GM23338 (cell line): Measurements from ENCODE around the gene SUN5. TPM values are rescaled to one million over a fixed set of nuclear protein-coding genes. Genes with fewer than 3 reads are reported as not detected.

ENCODE experiments used
- ATAC-seq: fragments of 200-7000 bp; cut with Tn5 transposase; 3 replicates; pipeline ENCODE4 v1.9.1; 2020
- DNase-seq: peaks from one replicate; pipeline ENCODE4 v3.0.0-alpha.2; 2015; ENCODE audit warnings: low spot score
- H2AFZ ChIP-seq: fragments of 200-600 bp; sonication (generic); 2 replicates; pipeline ENCODE4 v1.8.0; 2016; ENCODE audit warnings: antibody characterized with exemption, mild to moderate bottlenecking, moderate library complexity
- H3F3A ChIP-seq: fragments of 200-600 bp; sonication (generic); replicated peaks from 2 replicates; pipeline ENCODE4 v1.8.0; 2017; ENCODE audit warnings: antibody characterized with exemption, mixed run types, low read depth
- H3K27ac ChIP-seq: fragments of 200-600 bp; sonication (generic); 2 replicates; pipeline ENCODE4 v1.6.1; 2016; ENCODE audit warnings: low read depth
- H3K27me3 ChIP-seq: fragments of 200-600 bp; sonication (generic); 2 replicates; pipeline ENCODE4 v1.8.0; 2016; ENCODE audit warnings: mild to moderate bottlenecking, mixed run types, moderate library complexity; ENCODE audit not compliant: insufficient read depth
- H3K36me3 ChIP-seq: fragments of 200-600 bp; sonication (generic); 2 replicates; pipeline ENCODE4 v1.8.0; 2016; ENCODE audit warnings: mild to moderate bottlenecking; ENCODE audit not compliant: insufficient read depth
- H3K4me1 ChIP-seq: fragments of 200-600 bp; sonication (generic); 2 replicates; pipeline ENCODE4 v1.8.0; 2016; ENCODE audit warnings: mild to moderate bottlenecking, moderate library complexity; ENCODE audit not compliant: insufficient read depth
- H3K4me2 ChIP-seq: fragments of 200-600 bp; sonication (generic); 2 replicates; pipeline ENCODE4 v1.7.1; 2017; ENCODE audit warnings: mixed run types
- H3K4me3 ChIP-seq: fragments of 200-600 bp; sonication (generic); 2 replicates; pipeline ENCODE4 v1.6.1; 2016; ENCODE audit warnings: mixed run types
- H3K79me2 ChIP-seq: fragments of 200-600 bp; sonication (generic); replicated peaks from 2 replicates; pipeline ENCODE4 v1.8.0; 2017; ENCODE audit warnings: mild to moderate bottlenecking; ENCODE audit not compliant: insufficient read depth
- H3K9me2 ChIP-seq: fragments of 200-600 bp; sonication (generic); 2 replicates; pipeline ENCODE4 v1.8.0; 2017; ENCODE audit not compliant: insufficient read depth
- H4K20me1 ChIP-seq: fragments of 200-600 bp; sonication (generic); replicated peaks from 2 replicates; pipeline ENCODE4 v1.8.0; 2017; ENCODE audit warnings: mild to moderate bottlenecking; ENCODE audit not compliant: insufficient read depth
- H3K27ac Mint-ChIP-seq: 2 replicates; pipeline ENCODE4 v1.8.0; 2020; ENCODE audit warnings: inconsistent platforms, mild to moderate bottlenecking, moderate library complexity, mixed read lengths
- H3K27me3 Mint-ChIP-seq: 3 replicates; pipeline ENCODE4 v1.8.0; 2022; ENCODE audit warnings: low read depth, mild to moderate bottlenecking, moderate library complexity, mixed read lengths, inconsistent platforms; ENCODE audit not compliant: insufficient read depth, poor library complexity
- H3K36me3 Mint-ChIP-seq: 3 replicates; pipeline ENCODE4 v1.8.0; 2021; ENCODE audit warnings: low read depth, mild to moderate bottlenecking, inconsistent platforms, moderate library complexity, mixed read lengths
- H3K4me1 Mint-ChIP-seq: 3 replicates; pipeline ENCODE4 v1.8.0; 2020; ENCODE audit warnings: mild to moderate bottlenecking, inconsistent platforms, mixed read lengths
- H3K4me3 Mint-ChIP-seq: 3 replicates; pipeline ENCODE4 v1.8.0; 2021; ENCODE audit warnings: moderate library complexity, mild to moderate bottlenecking, inconsistent platforms, mixed read lengths
- H3K9me3 Mint-ChIP-seq: 3 replicates; pipeline ENCODE4 v1.8.0; 2020; ENCODE audit warnings: moderate library complexity, mild to moderate bottlenecking, inconsistent platforms, mixed read lengths
- CREB1 ChIP-seq: fragments of 250-450 bp; sonication (Bioruptor Pico); IDR thresholded peaks from 2 replicates; pipeline ENCODE4 v1.5.0; 2020; ENCODE audit warnings: low read depth, mild to moderate bottlenecking, moderate library complexity
- EZH2phosphoT487 ChIP-seq: fragments of 200-600 bp; sonication (generic); IDR thresholded peaks from one replicate; pipeline ENCODE4 v1.8.1; 2018; ENCODE audit warnings: antibody characterized with exemption; ENCODE audit not compliant: unreplicated experiment
- JUNB ChIP-seq: IDR thresholded peaks from one replicate; pipeline ENCODE4 v1.6.1; 2016; ENCODE audit warnings: antibody characterized with exemption; ENCODE audit not compliant: unreplicated experiment
- NANOG ChIP-seq: IDR thresholded peaks from 2 replicates; pipeline ENCODE4 v1.6.1; 2016; ENCODE audit warnings: antibody characterized with exemption, borderline replicate concordance
- POLR2AphosphoS5 ChIP-seq: IDR thresholded peaks from 2 replicates; pipeline ENCODE4 v1.6.1; 2016; ENCODE audit warnings: antibody characterized with exemption, low read depth
- STAT1 ChIP-seq: IDR thresholded peaks from one replicate; pipeline ENCODE4 v1.6.1; 2016; ENCODE audit warnings: antibody characterized with exemption; ENCODE audit not compliant: unreplicated experiment
- ZNF114 ChIP-seq: fragments of 250-450 bp; sonication (Bioruptor Pico); IDR thresholded peaks from 2 replicates; pipeline ENCODE4 v1.5.0; 2020; ENCODE audit warnings: mild to moderate bottlenecking, moderate library complexity
- ZNF331 ChIP-seq: fragments of 250-450 bp; sonication (Bioruptor Pico); IDR thresholded peaks from 2 replicates; pipeline ENCODE4 v1.5.0; 2020; ENCODE audit warnings: low read depth, mild to moderate bottlenecking, moderate library complexity
- polyA plus RNA-seq: library from polyadenylated mRNA; unstranded; fragments of >200 nt; fragmentation: Nextera tagmentation; extraction: Ambion mirVana; gene quantifications from 2 replicates; pipeline ENCODE4 v1.2.1, GENCODE V29; 2016
- total RNA-seq: library from RNA; depleted of rRNA; stranded (reverse); fragments of >200 nt; shearing (Covaris generic); gene quantifications from 2 replicates; pipeline ENCODE4 v1.2.3, GENCODE V29; 2014
- TF ChIP-seq, protein P1 (sequence below), 2 experiments: fragments of 200-600 bp in 1 of 2; sonication (generic) in 1 of 2; conservative IDR thresholded peaks; 2 replicates each; pipeline versions ENCODE4 v1.5.1 to v1.6.1; 2016 to 2017; ENCODE audit warnings: antibody characterized with exemption in 2 of 2, low read depth in 2 of 2, mild to moderate bottlenecking in 2 of 2, moderate library complexity in 1 of 2
- TF ChIP-seq, protein P2 (sequence below): IDR thresholded peaks from one replicate; pipeline ENCODE4 v1.6.1; 2018; ENCODE audit warnings: antibody characterized with exemption; ENCODE audit not compliant: unreplicated experiment
- TF ChIP-seq, protein P3 (sequence below): IDR thresholded peaks from 2 replicates; pipeline ENCODE4 v1.6.1; 2016; ENCODE audit warnings: antibody characterized with exemption

Gene SUN5
- total and polyA plus RNA-seq, 2 experiments from 2014 or later: not detected

DNA sequence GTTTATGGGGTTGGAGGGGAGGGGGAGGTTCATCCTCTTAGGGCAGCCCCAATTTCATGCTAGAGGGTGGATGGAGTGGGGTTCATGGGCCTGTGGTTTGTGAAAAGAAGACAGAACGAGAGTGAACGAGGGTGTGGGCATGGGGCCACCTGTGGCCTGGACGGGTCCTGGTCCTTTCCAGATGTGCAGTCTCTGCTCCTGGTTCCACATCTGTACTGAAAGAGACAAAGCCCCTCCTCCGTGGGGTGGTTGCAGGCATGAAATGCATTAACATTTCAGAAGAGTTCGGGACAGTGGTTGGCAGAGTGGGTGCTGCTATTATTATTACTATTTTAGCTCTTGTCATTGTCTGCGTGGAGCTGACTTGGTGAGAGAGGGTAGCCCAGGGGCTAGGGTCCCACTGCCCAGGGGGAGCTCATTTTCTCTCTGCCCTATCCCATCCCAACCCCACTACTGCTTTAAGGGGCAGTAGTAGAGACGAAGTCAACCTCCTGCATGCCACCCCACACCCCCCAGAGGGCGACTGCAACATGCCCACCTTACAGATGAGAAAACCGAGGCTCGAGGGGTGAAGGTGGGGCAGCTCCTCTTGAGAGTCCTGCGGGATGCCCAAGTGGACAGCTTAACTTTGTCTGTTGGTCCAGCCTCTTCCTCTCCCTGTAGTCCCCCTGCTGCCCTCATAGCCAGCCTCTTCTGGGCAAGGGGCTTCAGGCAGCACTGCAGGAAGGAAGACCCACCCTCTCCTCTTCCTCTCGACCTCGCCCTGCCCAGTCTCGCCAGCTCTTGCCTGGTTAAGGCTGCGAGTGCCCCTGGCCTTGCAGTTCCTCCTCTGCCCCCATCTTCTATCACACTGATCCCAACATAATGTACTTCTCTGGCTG lies 11.7 kb upstream of the SUN5 start:
- H4K20me1 ChIP-seq: no peaks in the 10 kb centered on the region
- H3K79me2 ChIP-seq: no peaks in the 10 kb centered on the region
- ATAC-seq (no peak), DNase-seq (no peak)
- H3K27me3 ChIP-seq: no peaks in the 10 kb centered on the region
- H3K4me3 ChIP-seq: no peak overlapping the region
- H3K4me2 ChIP-seq: no peak overlapping the region
- no peaks in the 10 kb centered on the region for H3F3A ChIP-seq
- no peaks in the 10 kb centered on the region for H3K9me2 ChIP-seq
- Mint-ChIP-seq H3K27ac (no peak overlapping the region), H3K9me3 (no peaks in the 10 kb centered on the region), H3K36me3 (no peaks in the 10 kb centered on the region), H3K4me1 (peaks cover 12% of the 10 kb centered on the region), H3K27me3 (peaks cover 19% of the 10 kb centered on the region), H3K4me3 (no peak overlapping the region)
- no peaks in the 10 kb centered on the region for H3K36me3 ChIP-seq
- H3K4me1 ChIP-seq: no peaks in the 10 kb centered on the region
- no peak overlapping the region for H2AFZ ChIP-seq
- no peak for TF ChIP-seq ZNF114
- TF ChIP-seq, protein P1, sequence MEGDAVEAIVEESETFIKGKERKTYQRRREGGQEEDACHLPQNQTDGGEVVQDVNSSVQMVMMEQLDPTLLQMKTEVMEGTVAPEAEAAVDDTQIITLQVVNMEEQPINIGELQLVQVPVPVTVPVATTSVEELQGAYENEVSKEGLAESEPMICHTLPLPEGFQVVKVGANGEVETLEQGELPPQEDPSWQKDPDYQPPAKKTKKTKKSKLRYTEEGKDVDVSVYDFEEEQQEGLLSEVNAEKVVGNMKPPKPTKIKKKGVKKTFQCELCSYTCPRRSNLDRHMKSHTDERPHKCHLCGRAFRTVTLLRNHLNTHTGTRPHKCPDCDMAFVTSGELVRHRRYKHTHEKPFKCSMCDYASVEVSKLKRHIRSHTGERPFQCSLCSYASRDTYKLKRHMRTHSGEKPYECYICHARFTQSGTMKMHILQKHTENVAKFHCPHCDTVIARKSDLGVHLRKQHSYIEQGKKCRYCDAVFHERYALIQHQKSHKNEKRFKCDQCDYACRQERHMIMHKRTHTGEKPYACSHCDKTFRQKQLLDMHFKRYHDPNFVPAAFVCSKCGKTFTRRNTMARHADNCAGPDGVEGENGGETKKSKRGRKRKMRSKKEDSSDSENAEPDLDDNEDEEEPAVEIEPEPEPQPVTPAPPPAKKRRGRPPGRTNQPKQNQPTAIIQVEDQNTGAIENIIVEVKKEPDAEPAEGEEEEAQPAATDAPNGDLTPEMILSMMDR (conservative IDR thresholded peaks at IDR 0.05; ENCODE audit: low read depth in 2 of 2): no peak
- TF ChIP-seq, protein P2, sequence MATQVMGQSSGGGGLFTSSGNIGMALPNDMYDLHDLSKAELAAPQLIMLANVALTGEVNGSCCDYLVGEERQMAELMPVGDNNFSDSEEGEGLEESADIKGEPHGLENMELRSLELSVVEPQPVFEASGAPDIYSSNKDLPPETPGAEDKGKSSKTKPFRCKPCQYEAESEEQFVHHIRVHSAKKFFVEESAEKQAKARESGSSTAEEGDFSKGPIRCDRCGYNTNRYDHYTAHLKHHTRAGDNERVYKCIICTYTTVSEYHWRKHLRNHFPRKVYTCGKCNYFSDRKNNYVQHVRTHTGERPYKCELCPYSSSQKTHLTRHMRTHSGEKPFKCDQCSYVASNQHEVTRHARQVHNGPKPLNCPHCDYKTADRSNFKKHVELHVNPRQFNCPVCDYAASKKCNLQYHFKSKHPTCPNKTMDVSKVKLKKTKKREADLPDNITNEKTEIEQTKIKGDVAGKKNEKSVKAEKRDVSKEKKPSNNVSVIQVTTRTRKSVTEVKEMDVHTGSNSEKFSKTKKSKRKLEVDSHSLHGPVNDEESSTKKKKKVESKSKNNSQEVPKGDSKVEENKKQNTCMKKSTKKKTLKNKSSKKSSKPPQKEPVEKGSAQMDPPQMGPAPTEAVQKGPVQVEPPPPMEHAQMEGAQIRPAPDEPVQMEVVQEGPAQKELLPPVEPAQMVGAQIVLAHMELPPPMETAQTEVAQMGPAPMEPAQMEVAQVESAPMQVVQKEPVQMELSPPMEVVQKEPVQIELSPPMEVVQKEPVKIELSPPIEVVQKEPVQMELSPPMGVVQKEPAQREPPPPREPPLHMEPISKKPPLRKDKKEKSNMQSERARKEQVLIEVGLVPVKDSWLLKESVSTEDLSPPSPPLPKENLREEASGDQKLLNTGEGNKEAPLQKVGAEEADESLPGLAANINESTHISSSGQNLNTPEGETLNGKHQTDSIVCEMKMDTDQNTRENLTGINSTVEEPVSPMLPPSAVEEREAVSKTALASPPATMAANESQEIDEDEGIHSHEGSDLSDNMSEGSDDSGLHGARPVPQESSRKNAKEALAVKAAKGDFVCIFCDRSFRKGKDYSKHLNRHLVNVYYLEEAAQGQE: no peak
- no peak for TF ChIP-seq NANOG
- no peak for TF ChIP-seq STAT1
- no peak for TF ChIP-seq JUNB
- TF ChIP-seq CREB1 (CRISPR knock-in tag): no peak
- TF ChIP-seq EZH2phosphoT487: no peak
- TF ChIP-seq, protein P3, sequence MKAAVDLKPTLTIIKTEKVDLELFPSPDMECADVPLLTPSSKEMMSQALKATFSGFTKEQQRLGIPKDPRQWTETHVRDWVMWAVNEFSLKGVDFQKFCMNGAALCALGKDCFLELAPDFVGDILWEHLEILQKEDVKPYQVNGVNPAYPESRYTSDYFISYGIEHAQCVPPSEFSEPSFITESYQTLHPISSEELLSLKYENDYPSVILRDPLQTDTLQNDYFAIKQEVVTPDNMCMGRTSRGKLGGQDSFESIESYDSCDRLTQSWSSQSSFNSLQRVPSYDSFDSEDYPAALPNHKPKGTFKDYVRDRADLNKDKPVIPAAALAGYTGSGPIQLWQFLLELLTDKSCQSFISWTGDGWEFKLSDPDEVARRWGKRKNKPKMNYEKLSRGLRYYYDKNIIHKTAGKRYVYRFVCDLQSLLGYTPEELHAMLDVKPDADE: no peak
- TF ChIP-seq POLR2AphosphoS5: no peak
- TF ChIP-seq ZNF331 (CRISPR knock-in tag): no peak
- H3K27ac ChIP-seq: no peak overlapping the region
